ENCODE data around the gene RTN4R. TPM values are rescaled to one million over a fixed set of nuclear protein-coding genes. Genes with fewer than 3 reads are reported as not detected.

RTN4R gene
- total and polyA plus RNA-seq, 2 of the 8 experiments (the other 6 are each of a cell fraction or from before 2014, with no cell fraction given): 21.8 to 41.3 TPM

- H2BK12ac ChIP-seq (ENCODE audit: low read depth, low read length): no peak overlapping the region
- no peak for FAIRE-seq
- 0 out of 2 replicates have a peak overlapping the region, but pooled peaks have one; percentile 10 for H2BK15ac ChIP-seq (ENCODE audit: low read length)
- H3K4ac ChIP-seq (replicated peaks; ENCODE audit: insufficient read length, low read depth, low read length): no peak overlapping the region
- no peak overlapping the region for H4K5ac ChIP-seq (ENCODE audit: insufficient read length, low read depth, low read length)
- no peak for DNase-seq (ENCODE audit: low read depth in 1 of 2, low spot score in 2 of 2)
- no peaks in the 10 kb centered on the region for H3K27me3 ChIP-seq (replicated peaks in 1 of 4; ENCODE audit: control insufficient read depth in 3 of 4, extremely low read depth in 1 of 4, insufficient read depth in 3 of 4, low read length in 3 of 4)
- no peak overlapping the region for H2BK120ac ChIP-seq (replicated peaks; ENCODE audit: low read depth, low read length)
- no peak overlapping the region for H2BK5ac ChIP-seq (ENCODE audit: low read depth, low read length)
- H2BK20ac ChIP-seq (ENCODE audit: low read length): no peak overlapping the region
- H4K20me1 ChIP-seq (replicated peaks in 1 of 2; ENCODE audit: control insufficient read depth in 1 of 2, insufficient read depth in 2 of 2, low read length in 2 of 2): no peaks in the 10 kb centered on the region
- H3K27ac ChIP-seq (ENCODE audit: low read depth, low read length): no peak overlapping the region
- H3K18ac ChIP-seq (ENCODE audit: extremely low read depth, low read length): no peak overlapping the region
- no peak overlapping the region for H3K14ac ChIP-seq (ENCODE audit: insufficient read length)
- H3K79me1 ChIP-seq (ENCODE audit: low read depth, low read length): no peaks in the 10 kb centered on the region
- H2AFZ ChIP-seq (ENCODE audit: low read length): no peak overlapping the region
- no peaks in the 10 kb centered on the region for H3K36me3 ChIP-seq (ENCODE audit: control insufficient read depth in 2 of 4, insufficient read depth in 4 of 4, low read length in 3 of 4)
- ChIA-PET CTCF (ENCODE audit: partially characterized antibody) (interaction anchor here (0.8 kb wide), 1 partner anchor 20 kb away, joined by 3 read pairs; no protein-coding TSS in a partner anchor), POLR2A (ENCODE audit: partially characterized antibody) (no interaction called here)
- H3K56ac ChIP-seq (replicated peaks; ENCODE audit: insufficient read length, low read depth, low read length): no peak overlapping the region
- no peaks in the 10 kb centered on the region for H3K4me1 ChIP-seq (replicated peaks in 1 of 4; ENCODE audit: control insufficient read depth in 3 of 4, insufficient read depth in 4 of 4, low read length in 3 of 4)
- no peaks in the 10 kb centered on the region for H3K79me2 ChIP-seq (ENCODE audit: control insufficient read depth in 1 of 2, insufficient read depth in 2 of 2, low read length in 2 of 2)
- H2AK5ac ChIP-seq (ENCODE audit: low read depth, low read length): no peak overlapping the region
- H3K4me2 ChIP-seq (ENCODE audit: insufficient read depth in 1 of 2, low read depth in 2 of 2, low read length in 2 of 2): no peak overlapping the region
- peaks cover 0 to 2% of the 10 kb centered on the region in 2 experiments; a peak in 1 of 4 replicates for H3K9me3 ChIP-seq (ENCODE audit: insufficient read depth in 2 of 2, low read depth in 1 of 2, low read length in 1 of 2)
- H4K91ac ChIP-seq (replicated peaks; ENCODE audit: insufficient read length, low read length): no peak overlapping the region
- 85% methylated on average over 14 of the region's 14 CpGs; no CpG with 5 or more reads in 1 of the 2 experiments for WGBS, 2 experiments (ENCODE audit: extremely low coverage in 1 of 2, insufficient coverage in 1 of 2, insufficient read length in 1 of 2, insufficient replicate concordance in 2 of 2, low coverage in 1 of 2, low lambda C conversion rate in 2 of 2, missing lambda C conversion rate in 1 of 2)
- H4K8ac ChIP-seq (ENCODE audit: extremely low read depth, insufficient read depth, low read length): no peak overlapping the region
- no peak overlapping the region for H3K4me3 ChIP-seq (ENCODE audit: extremely low read depth in 1 of 4, insufficient read depth in 2 of 4, low read depth in 3 of 4, low read length in 4 of 4)
- no peaks in the 10 kb centered on the region for H3K23me2 ChIP-seq (ENCODE audit: low read depth, low read length)
- H3K23ac ChIP-seq (ENCODE audit: insufficient read length): no peak overlapping the region
- H3K9ac ChIP-seq (replicated peaks in 1 of 4; ENCODE audit: extremely low read depth in 1 of 4, low read depth in 3 of 4, low read length in 3 of 4): no peak overlapping the region
These were observed 49.7 kb downstream of the RTN4R start for GRCh38 chr22:20218326-20218872.

Measured in H1 (cell line).